ENCODE results near the gene TAC4. TPM values are rescaled to one million over a fixed set of nuclear protein-coding genes. Genes with fewer than 3 reads are reported as not detected.

The TAC4 gene
- total and polyA plus RNA-seq, 10 of the 15 experiments (the other 5 are each of a cell fraction or from before 2014, with no cell fraction given): not detected

DNA sequence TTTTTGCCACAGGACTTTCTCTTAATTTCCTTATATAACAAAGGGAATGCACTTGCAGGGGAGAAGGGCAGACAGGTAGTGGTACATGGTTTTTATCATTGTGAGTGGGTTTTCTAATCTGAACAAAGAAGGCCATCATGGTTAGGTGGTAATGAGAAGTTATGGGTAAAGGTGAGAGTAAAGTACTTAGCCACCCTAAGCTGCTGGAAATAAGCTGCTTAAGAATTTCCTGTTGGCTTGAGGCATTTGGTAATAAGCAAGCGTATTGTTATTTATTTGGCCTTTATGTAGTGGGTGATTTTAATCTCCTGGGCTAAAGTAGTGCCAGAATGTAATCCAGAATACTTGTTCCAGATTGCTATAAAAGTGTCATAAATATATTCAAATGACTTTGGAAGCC lies 27.1 kb downstream of the TAC4 start:
- DNase-seq (ENCODE audit: low read depth, low spot score) (no peak), ATAC-seq (no peak), FAIRE-seq (no peak)
- H3K4me1 ChIP-seq (ENCODE audit: control insufficient read depth, insufficient read depth, low read length): no peaks in the 10 kb centered on the region
- TF ChIP-seq, protein P1, sequence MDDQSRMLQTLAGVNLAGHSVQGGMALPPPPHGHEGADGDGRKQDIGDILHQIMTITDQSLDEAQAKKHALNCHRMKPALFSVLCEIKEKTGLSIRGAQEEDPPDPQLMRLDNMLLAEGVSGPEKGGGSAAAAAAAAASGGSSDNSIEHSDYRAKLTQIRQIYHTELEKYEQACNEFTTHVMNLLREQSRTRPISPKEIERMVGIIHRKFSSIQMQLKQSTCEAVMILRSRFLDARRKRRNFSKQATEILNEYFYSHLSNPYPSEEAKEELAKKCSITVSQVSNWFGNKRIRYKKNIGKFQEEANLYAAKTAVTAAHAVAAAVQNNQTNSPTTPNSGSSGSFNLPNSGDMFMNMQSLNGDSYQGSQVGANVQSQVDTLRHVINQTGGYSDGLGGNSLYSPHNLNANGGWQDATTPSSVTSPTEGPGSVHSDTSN (IDR thresholded peaks at IDR 0.05; ENCODE audit: insufficient replicate concordance, low read depth, low read length): no peak
- TF ChIP-seq CREB1 (IDR thresholded peaks at IDR 0.05; ENCODE audit: low read depth): no peak
- TF ChIP-seq GATAD2B (conservative IDR thresholded peaks at IDR 0.05; ENCODE audit: low read depth): no peak
- TF ChIP-seq NFYA (IDR thresholded peaks at IDR 0.05; ENCODE audit: borderline replicate concordance, low read depth, low read length): no peak
- no peak for TF ChIP-seq ZSCAN29 (IDR thresholded peaks at IDR 0.05)
- TF ChIP-seq PML (IDR thresholded peaks at IDR 0.05; ENCODE audit: low read length): no peak
- TF ChIP-seq KDM1A (IDR thresholded peaks at IDR 0.05; ENCODE audit: borderline replicate concordance): no peak
- no peak for TF ChIP-seq IKZF1 (conservative IDR thresholded peaks at IDR 0.05)
- TF ChIP-seq POU2F2 (IDR thresholded peaks at IDR 0.05; ENCODE audit: borderline replicate concordance, low read depth, low read length): no peak
- TF ChIP-seq STAT1 (conservative IDR thresholded peaks at IDR 0.05): no peak
- TF ChIP-seq, protein P2, sequence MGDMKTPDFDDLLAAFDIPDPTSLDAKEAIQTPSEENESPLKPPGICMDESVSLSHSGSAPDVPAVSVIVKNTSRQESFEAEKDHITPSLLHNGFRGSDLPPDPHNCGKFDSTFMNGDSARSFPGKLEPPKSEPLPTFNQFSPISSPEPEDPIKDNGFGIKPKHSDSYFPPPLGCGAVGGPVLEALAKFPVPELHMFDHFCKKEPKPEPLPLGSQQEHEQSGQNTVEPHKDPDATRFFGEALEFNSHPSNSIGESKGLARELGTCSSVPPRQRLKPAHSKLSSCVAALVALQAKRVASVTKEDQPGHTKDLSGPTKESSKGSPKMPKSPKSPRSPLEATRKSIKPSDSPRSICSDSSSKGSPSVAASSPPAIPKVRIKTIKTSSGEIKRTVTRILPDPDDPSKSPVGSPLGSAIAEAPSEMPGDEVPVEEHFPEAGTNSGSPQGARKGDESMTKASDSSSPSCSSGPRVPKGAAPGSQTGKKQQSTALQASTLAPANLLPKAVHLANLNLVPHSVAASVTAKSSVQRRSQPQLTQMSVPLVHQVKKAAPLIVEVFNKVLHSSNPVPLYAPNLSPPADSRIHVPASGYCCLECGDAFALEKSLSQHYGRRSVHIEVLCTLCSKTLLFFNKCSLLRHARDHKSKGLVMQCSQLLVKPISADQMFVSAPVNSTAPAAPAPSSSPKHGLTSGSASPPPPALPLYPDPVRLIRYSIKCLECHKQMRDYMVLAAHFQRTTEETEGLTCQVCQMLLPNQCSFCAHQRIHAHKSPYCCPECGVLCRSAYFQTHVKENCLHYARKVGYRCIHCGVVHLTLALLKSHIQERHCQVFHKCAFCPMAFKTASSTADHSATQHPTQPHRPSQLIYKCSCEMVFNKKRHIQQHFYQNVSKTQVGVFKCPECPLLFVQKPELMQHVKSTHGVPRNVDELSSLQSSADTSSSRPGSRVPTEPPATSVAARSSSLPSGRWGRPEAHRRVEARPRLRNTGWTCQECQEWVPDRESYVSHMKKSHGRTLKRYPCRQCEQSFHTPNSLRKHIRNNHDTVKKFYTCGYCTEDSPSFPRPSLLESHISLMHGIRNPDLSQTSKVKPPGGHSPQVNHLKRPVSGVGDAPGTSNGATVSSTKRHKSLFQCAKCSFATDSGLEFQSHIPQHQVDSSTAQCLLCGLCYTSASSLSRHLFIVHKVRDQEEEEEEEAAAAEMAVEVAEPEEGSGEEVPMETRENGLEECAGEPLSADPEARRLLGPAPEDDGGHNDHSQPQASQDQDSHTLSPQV (IDR thresholded peaks at IDR 0.05): no peak
- no peak for TF ChIP-seq YBX1 (IDR thresholded peaks at IDR 0.05)
- TF ChIP-seq ZBED1 (IDR thresholded peaks at IDR 0.05; ENCODE audit: borderline replicate concordance): no peak
- no peak for TF ChIP-seq FOS (IDR thresholded peaks at IDR 0.05; ENCODE audit: borderline replicate concordance, extremely low read depth, insufficient read length)
- no peak for TF ChIP-seq ATF7 (IDR thresholded peaks at IDR 0.05; ENCODE audit: low read depth)
- H3K27ac ChIP-seq (ENCODE audit: control insufficient read depth, insufficient read depth): no peak overlapping the region
- no peak overlapping the region for H2AFZ ChIP-seq (ENCODE audit: control insufficient read depth, low read depth, low read length)
- in situ Hi-C loops (cut with MboI): no loop called here
- no TSS peak for BruUV-seq (replicated peaks)
- H3K36me3 ChIP-seq (ENCODE audit: control insufficient read depth in 2 of 2, insufficient read depth in 2 of 2, low read length in 1 of 2): peaks cover 18 to 52% of the 10 kb centered on the region in 2 experiments
- RAD21 ChIA-PET (ENCODE audit: unreplicated experiment): no interaction called here
- H3K9me3 ChIP-seq (replicated peaks; ENCODE audit: control insufficient read depth, insufficient read depth, low read length): no peaks in the 10 kb centered on the region
- no peaks in the 10 kb centered on the region for H4K20me1 ChIP-seq (ENCODE audit: control insufficient read depth, insufficient read depth)
- H3K4me3 ChIP-seq: no peak overlapping the region
- SMC1A ChIA-PET (ENCODE audit: uncharacterized antibody, unreplicated experiment): no interaction called here
- 94% methylated on average over 1 of the region's 1 CpG for WGBS (ENCODE audit: insufficient coverage, insufficient replicate concordance, low lambda C conversion rate, missing lambda C conversion rate)
- no peak overlapping the region for H3K9ac ChIP-seq (ENCODE audit: control insufficient read depth, insufficient read depth, low read length)
- intact Hi-C loops (cut with micrococcal nuclease; ENCODE audit: unreplicated experiment): no loop called here
- H3K79me2 ChIP-seq (ENCODE audit: control insufficient read depth, insufficient read depth, low read length): no peaks in the 10 kb centered on the region
- H3K4me2 ChIP-seq (ENCODE audit: control insufficient read depth, insufficient read depth): no peak overlapping the region
- POLR2A ChIA-PET: no interaction called here
- H3K27me3 ChIP-seq (replicated peaks in 1 of 2; ENCODE audit: control insufficient read depth in 2 of 2, insufficient read depth in 2 of 2, low read length in 1 of 2): no peaks in the 10 kb centered on the region
- CTCF ChIA-PET: no interaction called here
